Ovary (tissue), 3 donors: ENCODE measurements around the gene ADAMTS4.

Source experiments
- CTCF ChIP-seq, 3 donors: fragments of 450-650 bp in 2 of 3; fragments of 200-600 bp in 1 of 3; IDR thresholded peaks; one replicate each; pipeline versions ENCODE4 v1.5.1 to v1.8.0; 2016 to 2022; ENCODE audit warnings: antibody characterized with exemption in 3 of 3, mild to moderate bottlenecking in 1 of 3
- EP300 ChIP-seq: sonication (generic); formaldehyde crosslinking; IDR thresholded peaks from one replicate; pipeline ENCODE4 v1.6.1; 2017; ENCODE audit warnings: antibody characterized with exemption
- POLR2A ChIP-seq: fragments of 450-650 bp; IDR thresholded peaks from one replicate; pipeline ENCODE4 v1.6.1; 2017; ENCODE audit warnings: antibody characterized with exemption, mild to moderate bottlenecking, moderate library complexity
- donor health status: DM: no; HTN: no; CAD: no.

GRCh38 chr1:161226320-161226711 lies 27.5 kb upstream of the ADAMTS4 start:
- no peak for TF ChIP-seq CTCF (IDR thresholded peaks at IDR 0.05)
- no peak for TF ChIP-seq POLR2A
- TF ChIP-seq EP300: no peak
